ENCODE measurements around the gene FREM2.

FREM2 gene

GRCh38 chr13:38826182-38826813, 139.4 kb downstream of the FREM2 start:
- DNase-seq (ENCODE audit: low read depth): no peak

- DNase-seq (ENCODE audit: low read depth): no peak
These were observed 143.7 kb downstream of the FREM2 start for GRCh38 chr13:38830442-38831045.

- DNase-seq (ENCODE audit: low read depth): no peak
These were observed 157.7 kb downstream of the FREM2 start for GRCh38 chr13:38844581-38844980.

GRCh38 chr13:38848360-38848759, 161.5 kb downstream of the FREM2 start:
- no peak for DNase-seq (ENCODE audit: low read depth)

GRCh38 chr13:38849315-38849714, 162.4 kb downstream of the FREM2 start:
- no peak for DNase-seq (ENCODE audit: low read depth)

- DNase-seq (ENCODE audit: low read depth): no peak
These were observed 164.2 kb downstream of the FREM2 start for GRCh38 chr13:38850868-38851626.

- DNase-seq (ENCODE audit: low read depth): no peak
These were observed 167.3 kb downstream of the FREM2 start for GRCh38 chr13:38854226-38854625.

- no peak for DNase-seq (ENCODE audit: low read depth)
These were observed 169.2 kb downstream of the FREM2 start for GRCh38 chr13:38856065-38856464.

- no peak for DNase-seq (ENCODE audit: low read depth)
These were observed 175.6 kb downstream of the FREM2 start for GRCh38 chr13:38862443-38862842.

GRCh38 chr13:38863536-38863935, 176.7 kb downstream of the FREM2 start:
- DNase-seq (ENCODE audit: low read depth): no peak

- no peak for DNase-seq (ENCODE audit: low read depth)
These were observed 179.8 kb downstream of the FREM2 start for GRCh38 chr13:38866649-38867048.

- DNase-seq (ENCODE audit: low read depth): no peak
These were observed 181.5 kb downstream of the FREM2 start for GRCh38 chr13:38868399-38868798.

GRCh38 chr13:38868870-38869269, 182.0 kb downstream of the FREM2 start:
- DNase-seq (ENCODE audit: low read depth): no peak

- DNase-seq (ENCODE audit: low read depth): no peak
These were observed 184.4 kb downstream of the FREM2 start for GRCh38 chr13:38871275-38871674.

- DNase-seq (ENCODE audit: low read depth): peak; percentile 7
These were observed 185.8 kb downstream of the FREM2 start for GRCh38 chr13:38872693-38873092.

- no peak for DNase-seq (ENCODE audit: low read depth)
These were observed 188.5 kb downstream of the FREM2 start for GRCh38 chr13:38875186-38875875.

- DNase-seq (ENCODE audit: low read depth): no peak
These were observed 192.4 kb downstream of the FREM2 start for GRCh38 chr13:38879278-38879677.

GRCh38 chr13:38879786-38880185, 192.9 kb downstream of the FREM2 start:
- no peak for DNase-seq (ENCODE audit: low read depth)

- no peak for DNase-seq (ENCODE audit: low read depth)
These were observed 193.5 kb downstream of the FREM2 start for GRCh38 chr13:38880397-38880796.

- no peak for DNase-seq (ENCODE audit: low read depth)
These were observed 196.9 kb downstream of the FREM2 start for GRCh38 chr13:38883783-38884182.

- DNase-seq (ENCODE audit: low read depth): no peak
These were observed 201.4 kb downstream of the FREM2 start for GRCh38 chr13:38888309-38888708.

GRCh38 chr13:38895075-38895474, 208.2 kb downstream of the FREM2 start:
- DNase-seq (ENCODE audit: low read depth): no peak

- DNase-seq (ENCODE audit: low read depth): no peak
These were observed 210.6 kb downstream of the FREM2 start for GRCh38 chr13:38897521-38897920.

All from stimulated activated CD8-positive, alpha-beta memory T cell treated with anti-CD3 and anti-CD28 coated beads, Interleukin-4, amount 100 ng/mL, for 24 hours (primary cell).